ENCODE measurements around the gene PIWIL4. TPM values are rescaled to one million over a fixed set of nuclear protein-coding genes. Genes with fewer than 3 reads are reported as not detected.
"Not testable (repeated sequence)": the region's sequence is repeated elsewhere in the genome, so short reads cannot be mapped to it uniquely, and the experiment has no call there.

PIWIL4 gene
- total RNA-seq, 1 experiment from 2014 or later, result not detected

- H3K27me3 ChIP-seq (ENCODE audit: insufficient read depth, low read length), result no peaks in the 10 kb centered on the region
- Mint-ChIP-seq H3K36me3 (ENCODE audit: insufficient read depth in 1 of 3, low read depth in 3 of 3) (no peaks in the 10 kb centered on the region), H3K4me3 (no peak overlapping the region), H3K4me1 (no peaks in the 10 kb centered on the region), H3K9me3 (no peaks in the 10 kb centered on the region), H3K27ac (no peak overlapping the region), H3K27me3 (ENCODE audit: low read depth) (no peaks in the 10 kb centered on the region)
- no peaks in the 10 kb centered on the region; the same call in 1 of the 2 replicates for H3K4me1 ChIP-seq (ENCODE audit: insufficient read depth, low read length)
- H3K56ac ChIP-seq (ENCODE audit: insufficient read length, low read depth, low read length), result no peak overlapping the region
- H2AFZ ChIP-seq (ENCODE audit: low read length), result no peak overlapping the region
- DNase-seq, result no peak
- no peaks in the 10 kb centered on the region for H3K79me2 ChIP-seq (ENCODE audit: insufficient read depth, low read length)
- no peak overlapping the region for H2BK120ac ChIP-seq (ENCODE audit: low read depth, low read length, poor library complexity, severe bottlenecking)
- H4K91ac ChIP-seq (ENCODE audit: insufficient read length, low read depth, low read length), result no peak overlapping the region
- no peak overlapping the region for H2BK12ac ChIP-seq (ENCODE audit: insufficient read length, low read depth, low read length)
- no peak overlapping the region for H3K23ac ChIP-seq (ENCODE audit: insufficient read length, low read depth, low read length)
- H3K14ac ChIP-seq (ENCODE audit: insufficient read depth, low read length), result no peak overlapping the region
- no peaks in the 10 kb centered on the region for H3K23me2 ChIP-seq (ENCODE audit: insufficient read length, low read depth, low read length, poor library complexity, severe bottlenecking)
- no peak overlapping the region for H4K5ac ChIP-seq (ENCODE audit: insufficient read length, low read depth, low read length)
- no peak overlapping the region for H4K8ac ChIP-seq (replicated peaks; ENCODE audit: insufficient read length, low read depth, low read length)
- no peaks in the 10 kb centered on the region for H3K79me1 ChIP-seq (ENCODE audit: insufficient read depth, low read depth, low read length, poor library complexity, severe bottlenecking)
- no peak overlapping the region for H3K4ac ChIP-seq (ENCODE audit: low read depth, low read length)
- no peak overlapping the region for H2AK5ac ChIP-seq (ENCODE audit: insufficient read length, low read length)
- no CpG with 5 or more reads among the region's 1 CpG for WGBS (ENCODE audit: extremely low coverage, insufficient read length, low lambda C conversion rate)
- no peaks in the 10 kb centered on the region for H3K9me3 ChIP-seq (ENCODE audit: control insufficient read depth, low read depth, low read length)
- H3K4me2 ChIP-seq (ENCODE audit: insufficient read depth, insufficient read length, low read length), result no peak overlapping the region
- H2BK15ac ChIP-seq (ENCODE audit: low read depth, low read length), result no peak overlapping the region
- TF ChIP-seq, protein P1, sequence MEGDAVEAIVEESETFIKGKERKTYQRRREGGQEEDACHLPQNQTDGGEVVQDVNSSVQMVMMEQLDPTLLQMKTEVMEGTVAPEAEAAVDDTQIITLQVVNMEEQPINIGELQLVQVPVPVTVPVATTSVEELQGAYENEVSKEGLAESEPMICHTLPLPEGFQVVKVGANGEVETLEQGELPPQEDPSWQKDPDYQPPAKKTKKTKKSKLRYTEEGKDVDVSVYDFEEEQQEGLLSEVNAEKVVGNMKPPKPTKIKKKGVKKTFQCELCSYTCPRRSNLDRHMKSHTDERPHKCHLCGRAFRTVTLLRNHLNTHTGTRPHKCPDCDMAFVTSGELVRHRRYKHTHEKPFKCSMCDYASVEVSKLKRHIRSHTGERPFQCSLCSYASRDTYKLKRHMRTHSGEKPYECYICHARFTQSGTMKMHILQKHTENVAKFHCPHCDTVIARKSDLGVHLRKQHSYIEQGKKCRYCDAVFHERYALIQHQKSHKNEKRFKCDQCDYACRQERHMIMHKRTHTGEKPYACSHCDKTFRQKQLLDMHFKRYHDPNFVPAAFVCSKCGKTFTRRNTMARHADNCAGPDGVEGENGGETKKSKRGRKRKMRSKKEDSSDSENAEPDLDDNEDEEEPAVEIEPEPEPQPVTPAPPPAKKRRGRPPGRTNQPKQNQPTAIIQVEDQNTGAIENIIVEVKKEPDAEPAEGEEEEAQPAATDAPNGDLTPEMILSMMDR (conservative IDR thresholded peaks at IDR 0.05), result no peak
- H4K20me1 ChIP-seq (ENCODE audit: control insufficient read depth, insufficient read depth, insufficient read length), result no peaks in the 10 kb centered on the region
- no peak overlapping the region for H2BK20ac ChIP-seq (ENCODE audit: low read depth, low read length, poor library complexity, severe bottlenecking)
- H3K18ac ChIP-seq (ENCODE audit: insufficient read length, low read depth, low read length), result no peak overlapping the region
- H3T11ph ChIP-seq (ENCODE audit: low read length), result no peak overlapping the region
- H2BK5ac ChIP-seq (ENCODE audit: insufficient read length, low read length), result no peak overlapping the region
- no peak overlapping the region for H3K9ac ChIP-seq (ENCODE audit: extremely low read depth, insufficient read length, low read length)
- H3K27ac ChIP-seq (ENCODE audit: insufficient read length, low read depth, low read length), result no peak overlapping the region
These were observed 13.2 kb upstream of the PIWIL4 start for GRCh38 chr11:94553938-94554337.

- H3K36me3 Mint-ChIP-seq (ENCODE audit: insufficient read depth in 1 of 3, low read depth in 3 of 3); H3K27ac ChIP-seq (ENCODE audit: insufficient read length, low read depth, low read length); H3K79me1 ChIP-seq (ENCODE audit: insufficient read depth, low read depth, low read length, poor library complexity, severe bottlenecking); H3K14ac ChIP-seq (ENCODE audit: insufficient read depth, low read length); H3K4me1 ChIP-seq (ENCODE audit: insufficient read depth, low read length); H4K91ac ChIP-seq (ENCODE audit: insufficient read length, low read depth, low read length); H3K79me2 ChIP-seq (ENCODE audit: insufficient read depth, low read length); H2BK120ac ChIP-seq (ENCODE audit: low read depth, low read length, poor library complexity, severe bottlenecking); H2BK15ac ChIP-seq (ENCODE audit: low read depth, low read length); H3T11ph ChIP-seq (ENCODE audit: low read length); H3K9me3 ChIP-seq (ENCODE audit: control insufficient read depth, low read depth, low read length); H3K23ac ChIP-seq (ENCODE audit: insufficient read length, low read depth, low read length); H3K27ac Mint-ChIP-seq; H3K27me3 ChIP-seq (ENCODE audit: insufficient read depth, low read length); H2AFZ ChIP-seq (ENCODE audit: low read length); H3K4me3 Mint-ChIP-seq; H4K5ac ChIP-seq (ENCODE audit: insufficient read length, low read depth, low read length); H4K20me1 ChIP-seq (ENCODE audit: control insufficient read depth, insufficient read depth, insufficient read length); H3K4ac ChIP-seq (ENCODE audit: low read depth, low read length); H4K8ac ChIP-seq (replicated peaks; ENCODE audit: insufficient read length, low read depth, low read length); H3K18ac ChIP-seq (ENCODE audit: insufficient read length, low read depth, low read length); H3K56ac ChIP-seq (ENCODE audit: insufficient read length, low read depth, low read length); H2BK12ac ChIP-seq (ENCODE audit: insufficient read length, low read depth, low read length); H2AK5ac ChIP-seq (ENCODE audit: insufficient read length, low read length); H2BK5ac ChIP-seq (ENCODE audit: insufficient read length, low read length); H3K23me2 ChIP-seq (ENCODE audit: insufficient read length, low read depth, low read length, poor library complexity, severe bottlenecking); H3K9ac ChIP-seq (ENCODE audit: extremely low read depth, insufficient read length, low read length); H2BK20ac ChIP-seq (ENCODE audit: low read depth, low read length, poor library complexity, severe bottlenecking); H3K27me3 Mint-ChIP-seq (ENCODE audit: low read depth); H3K4me1 Mint-ChIP-seq; H3K9me3 Mint-ChIP-seq; H3K4me2 ChIP-seq (ENCODE audit: insufficient read depth, insufficient read length, low read length); DNase-seq: not testable (repeated sequence)
- no CpG with 5 or more reads among the region's 8 CpGs for WGBS (ENCODE audit: extremely low coverage, insufficient read length, low lambda C conversion rate)
These were observed 11.3 kb upstream of the PIWIL4 start for GRCh38 chr11:94555752-94556329.
